HCT116 (cell line): Measurements from ENCODE around the gene BBS12.

Source experiments
- ATF3 ChIP-seq: IDR thresholded peaks from 2 replicates; pipeline ENCODE4 v1.6.1; 2012
- CTCF ChIP-seq, 3 experiments: fragments of 200-600 bp in 1 of 3; sonication (generic) in 1 of 3; IDR thresholded peaks in 2 of 3; conservative IDR thresholded peaks in 1 of 3; 2 replicates each; pipeline ENCODE4 v1.5.1; 2012 to 2017; ENCODE audit warnings: low read depth in 2 of 3, low read length in 2 of 3, antibody characterized with exemption in 1 of 3, borderline replicate concordance in 1 of 3, control low read depth in 1 of 3, mild to moderate bottlenecking in 1 of 3, mixed read lengths in 1 of 3, mixed run types in 1 of 3, moderate library complexity in 1 of 3; ENCODE audit not compliant: insufficient read depth in 1 of 3
- ELF1 ChIP-seq: IDR thresholded peaks from 2 replicates; pipeline ENCODE4 v1.6.1; 2012; ENCODE audit warnings: low read depth, borderline replicate concordance
- EZH2 ChIP-seq: fragments of 200-600 bp; sonication (generic); IDR thresholded peaks from 2 replicates; pipeline ENCODE4 v1.6.1; 2017; ENCODE audit warnings: antibody characterized with exemption, mixed run types
- MAX ChIP-seq: IDR thresholded peaks from 2 replicates; pipeline ENCODE4 v1.6.1; 2012
- ZBTB33 ChIP-seq: IDR thresholded peaks from 2 replicates; pipeline ENCODE4 v1.6.1; 2011; ENCODE audit warnings: mild to moderate bottlenecking, low read length, moderate library complexity; ENCODE audit not compliant: insufficient replicate concordance; ENCODE audit errors: extremely low read depth

GRCh38 chr4:122718281-122718680, 14.2 kb upstream of the BBS12 start:
- TF ChIP-seq CTCF (IDR thresholded peaks at IDR 0.05 in 2 of 3, conservative IDR thresholded peaks at IDR 0.05 in 1 of 3; ENCODE audit: borderline replicate concordance in 1 of 3, insufficient read depth in 1 of 3, low read depth in 2 of 3, low read length in 2 of 3) (no peak), ZBTB33 (no peak), ELF1 (no peak), EZH2 (no peak), ATF3 (no peak), MAX (no peak)
